Neural cell (in vitro differentiated cells): Measurements from ENCODE around the gene CRK. TPM values are rescaled to one million over a fixed set of nuclear protein-coding genes. Genes with fewer than 3 reads are reported as not detected.

Experiments
- H2AFZ ChIP-seq: fragments of 200-600, 300-800 bp; sonication (generic), shearing (Covaris generic); 2 replicates; pipeline ENCODE4 v1.6.0; 2014; ENCODE audit warnings: low read depth, mild to moderate bottlenecking, antibody characterized with exemption, low read length, moderate library complexity
- H3F3A ChIP-seq: fragments of 200-600 bp; shearing (Covaris generic); 2 replicates; pipeline ENCODE4 v1.6.1; 2016; ENCODE audit warnings: mild to moderate bottlenecking, moderate library complexity, mixed read lengths, antibody characterized with exemption, low read length; ENCODE audit not compliant: insufficient read depth, poor library complexity, severe bottlenecking
- H3K27ac ChIP-seq: fragments of 200-600, 300-800 bp; sonication (generic), shearing (Covaris generic); 2 replicates; pipeline ENCODE4 v1.5.1; 2014; ENCODE audit warnings: mild to moderate bottlenecking, low read length, moderate library complexity
- H3K27me3 ChIP-seq: fragments of 300-800, 200-600 bp; sonication (generic), shearing (Covaris generic); 2 replicates; pipeline ENCODE4 v1.6.0; 2014; ENCODE audit warnings: mild to moderate bottlenecking, low read depth, low read length, moderate library complexity; ENCODE audit not compliant: insufficient read depth
- H3K36me3 ChIP-seq: fragments of 300-800, 200-600 bp; sonication (generic), shearing (Covaris generic); 2 replicates; pipeline ENCODE4 v1.5.1; 2014; ENCODE audit warnings: mild to moderate bottlenecking, antibody characterized with exemption, low read length, moderate library complexity; ENCODE audit not compliant: insufficient read depth
- H3K4me2 ChIP-seq: fragments of 300-800, 200-600 bp; sonication (generic), shearing (Covaris generic); 2 replicates; pipeline ENCODE4 v1.6.0; 2014; ENCODE audit warnings: mild to moderate bottlenecking, low read length
- H3K4me3 ChIP-seq: fragments of 300-800, 200-600 bp; sonication (generic), shearing (Covaris generic); 2 replicates; pipeline ENCODE4 v1.5.1; 2014; ENCODE audit warnings: mild to moderate bottlenecking, low read length, moderate library complexity
- H3K79me2 ChIP-seq: fragments of 200-600 bp; shearing (Covaris generic); replicated peaks from 2 replicates; pipeline ENCODE4 v1.6.0; 2014; ENCODE audit warnings: mild to moderate bottlenecking, low read length, moderate library complexity; ENCODE audit not compliant: insufficient read depth
- H3K9ac ChIP-seq: fragments of 300-800, 200-600 bp; sonication (generic), shearing (Covaris generic); 2 replicates; pipeline ENCODE4 v1.6.1; 2016; ENCODE audit warnings: mild to moderate bottlenecking, low read length, mixed read lengths
- H3K9me2 ChIP-seq: fragments of 200-600 bp; shearing (Covaris generic); 2 replicates; pipeline ENCODE4 v1.6.1; 2016; ENCODE audit warnings: mild to moderate bottlenecking, low read length, mixed read lengths; ENCODE audit not compliant: insufficient read depth
- H3K9me3 ChIP-seq: fragments of 200-600, 300-800 bp; sonication (generic), shearing (Covaris generic); 2 replicates; pipeline ENCODE4 v1.6.1; 2016; ENCODE audit warnings: mild to moderate bottlenecking, mixed run types, low read length, moderate library complexity, mixed read lengths
- H4K20me1 ChIP-seq: fragments of 200-600 bp; shearing (Covaris generic); 2 replicates; pipeline ENCODE4 v1.6.1; 2016; ENCODE audit warnings: mild to moderate bottlenecking, mixed run types; ENCODE audit not compliant: insufficient read depth
- EP300 ChIP-seq: fragments of 450-650 bp; conservative IDR thresholded peaks from 2 replicates; pipeline ENCODE4 v1.6.1; 2014; ENCODE audit warnings: antibody characterized with exemption, mild to moderate bottlenecking, moderate library complexity; ENCODE audit not compliant: poor library complexity, severe bottlenecking
- EZH2 ChIP-seq: fragments of 200-600, 300-800 bp; shearing (Covaris generic), sonication (generic); IDR thresholded peaks from 2 replicates; pipeline ENCODE4 v1.6.1; 2014; ENCODE audit warnings: antibody characterized with exemption, low read length, borderline replicate concordance, mild to moderate bottlenecking; ENCODE audit not compliant: insufficient read depth, poor library complexity, severe bottlenecking
- MXI1 ChIP-seq: fragments of 450-650 bp; conservative IDR thresholded peaks from 2 replicates; pipeline ENCODE4 v1.6.1; 2014; ENCODE audit warnings: antibody characterized with exemption, mild to moderate bottlenecking; ENCODE audit not compliant: poor library complexity, severe bottlenecking
- POLR2AphosphoS5 ChIP-seq: IDR thresholded peaks from 2 replicates; pipeline ENCODE4 v1.6.1; 2012
- RAD21 ChIP-seq: fragments of 450-650 bp; conservative IDR thresholded peaks from 2 replicates; pipeline ENCODE4 v1.6.1; 2014; ENCODE audit warnings: antibody characterized with exemption, mild to moderate bottlenecking, moderate library complexity
- REST ChIP-seq: IDR thresholded peaks from 2 replicates; pipeline ENCODE4 v1.6.1; 2012; ENCODE audit warnings: borderline replicate concordance
- SMC3 ChIP-seq: fragments of 450-650 bp; conservative IDR thresholded peaks from 2 replicates; pipeline ENCODE4 v1.6.1; 2014; ENCODE audit warnings: antibody characterized with exemption, mild to moderate bottlenecking, moderate library complexity; ENCODE audit not compliant: poor library complexity
- TAF1 ChIP-seq: IDR thresholded peaks from 2 replicates; pipeline ENCODE4 v1.6.1; 2012; ENCODE audit warnings: low read depth
- polyA plus RNA-seq: library from polyadenylated mRNA; depleted of rRNA; stranded (reverse); fragments of >200 nt; gene quantifications from 2 replicates; pipeline ENCODE4 v1.2.3, GENCODE V29; 2014
- TF ChIP-seq, protein P1 (sequence below): fragments of 450-650 bp; IDR thresholded peaks from 2 replicates; pipeline ENCODE4 v1.5.1; 2014; ENCODE audit warnings: antibody characterized with exemption, mild to moderate bottlenecking, moderate library complexity; ENCODE audit not compliant: poor library complexity, severe bottlenecking

The CRK gene
- polyA plus RNA-seq, 1 donor from 2014 or later = 111 TPM

DNA sequence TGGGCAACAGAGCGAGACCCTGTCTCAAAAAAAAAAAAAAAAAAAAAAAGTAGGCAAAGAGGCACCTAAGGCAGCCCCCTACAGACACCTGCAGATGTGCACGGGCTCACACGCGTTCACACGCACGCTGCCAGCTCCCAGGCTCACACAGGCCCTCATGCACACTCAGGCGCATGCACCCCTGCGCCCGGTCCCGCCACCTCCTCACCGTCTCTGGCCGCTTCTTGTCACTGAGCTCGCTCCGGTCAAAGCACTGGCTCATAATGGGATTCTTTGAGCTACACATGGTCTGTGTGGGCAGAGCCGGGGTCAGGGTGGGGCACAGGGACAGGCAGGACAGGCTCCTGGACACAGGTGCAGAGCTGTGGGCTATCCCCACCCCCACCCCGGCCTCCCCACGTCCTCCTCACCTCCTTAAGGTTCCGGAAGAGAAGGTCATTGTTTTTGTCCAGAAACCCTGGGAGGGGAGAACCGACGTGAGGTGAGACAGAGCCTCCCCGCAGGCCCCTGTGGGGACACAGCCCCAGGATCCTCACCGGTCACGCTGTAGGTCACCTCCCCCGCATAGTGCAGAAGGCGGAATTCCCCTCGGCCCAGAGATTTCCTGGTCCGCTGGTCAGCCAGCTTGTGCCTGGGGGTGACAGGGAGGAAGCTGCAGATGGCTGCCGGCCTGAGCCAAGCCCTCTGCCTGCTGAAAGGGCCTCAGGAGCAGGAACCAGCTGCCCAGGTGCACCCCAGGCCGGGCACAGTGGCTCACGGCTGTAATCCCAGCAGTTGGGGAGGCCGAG lies 18.6 kb upstream of the CRK start:
- Histone ChIP-seq H3K79me2 (no peaks in the 10 kb centered on the region), H3K9me2 (no peaks in the 10 kb centered on the region), H3K4me3 (no peak overlapping the region), H3K9ac (no peak overlapping the region), H3K9me3 (no peaks in the 10 kb centered on the region), H2AFZ (no peak overlapping the region), H3K36me3 (no peaks in the 10 kb centered on the region), H3K27ac (no peak overlapping the region), H3K27me3 (no peaks in the 10 kb centered on the region), H3K4me2 (no peak overlapping the region), H3F3A (no peaks in the 10 kb centered on the region), H4K20me1 (no peaks in the 10 kb centered on the region)
- no peak for TF ChIP-seq SMC3
- no peak for TF ChIP-seq EZH2
- TF ChIP-seq RAD21 = no peak
- no peak for TF ChIP-seq REST

GRCh38 chr17:1473841-1474240 lies 17.8 kb upstream of the CRK start:
- Histone ChIP-seq H3K9ac (no peak overlapping the region), H3K27ac (no peak overlapping the region), H3K27me3 (no peaks in the 10 kb centered on the region), H3K4me3 (no peak overlapping the region), H3K9me3 (no peaks in the 10 kb centered on the region), H3K79me2 (no peaks in the 10 kb centered on the region), H2AFZ (no peak overlapping the region), H3K4me2 (no peak overlapping the region), H3K36me3 (no peaks in the 10 kb centered on the region), H4K20me1 (no peaks in the 10 kb centered on the region), H3F3A (no peaks in the 10 kb centered on the region), H3K9me2 (no peaks in the 10 kb centered on the region)
- TF ChIP-seq SMC3 (no peak), POLR2AphosphoS5 (no peak), MXI1 (no peak), TAF1 (no peak), EZH2 (no peak), REST (no peak), EP300 (no peak), RAD21 (no peak)
- TF ChIP-seq, protein P1, sequence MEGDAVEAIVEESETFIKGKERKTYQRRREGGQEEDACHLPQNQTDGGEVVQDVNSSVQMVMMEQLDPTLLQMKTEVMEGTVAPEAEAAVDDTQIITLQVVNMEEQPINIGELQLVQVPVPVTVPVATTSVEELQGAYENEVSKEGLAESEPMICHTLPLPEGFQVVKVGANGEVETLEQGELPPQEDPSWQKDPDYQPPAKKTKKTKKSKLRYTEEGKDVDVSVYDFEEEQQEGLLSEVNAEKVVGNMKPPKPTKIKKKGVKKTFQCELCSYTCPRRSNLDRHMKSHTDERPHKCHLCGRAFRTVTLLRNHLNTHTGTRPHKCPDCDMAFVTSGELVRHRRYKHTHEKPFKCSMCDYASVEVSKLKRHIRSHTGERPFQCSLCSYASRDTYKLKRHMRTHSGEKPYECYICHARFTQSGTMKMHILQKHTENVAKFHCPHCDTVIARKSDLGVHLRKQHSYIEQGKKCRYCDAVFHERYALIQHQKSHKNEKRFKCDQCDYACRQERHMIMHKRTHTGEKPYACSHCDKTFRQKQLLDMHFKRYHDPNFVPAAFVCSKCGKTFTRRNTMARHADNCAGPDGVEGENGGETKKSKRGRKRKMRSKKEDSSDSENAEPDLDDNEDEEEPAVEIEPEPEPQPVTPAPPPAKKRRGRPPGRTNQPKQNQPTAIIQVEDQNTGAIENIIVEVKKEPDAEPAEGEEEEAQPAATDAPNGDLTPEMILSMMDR = no peak
